ENCODE data around the gene DNAJB6. TPM values are rescaled to one million over a fixed set of nuclear protein-coding genes. Genes with fewer than 3 reads are reported as not detected.

Gene DNAJB6
- total RNA-seq, 1 experiment from 2014 or later, result 124 TPM

DNA sequence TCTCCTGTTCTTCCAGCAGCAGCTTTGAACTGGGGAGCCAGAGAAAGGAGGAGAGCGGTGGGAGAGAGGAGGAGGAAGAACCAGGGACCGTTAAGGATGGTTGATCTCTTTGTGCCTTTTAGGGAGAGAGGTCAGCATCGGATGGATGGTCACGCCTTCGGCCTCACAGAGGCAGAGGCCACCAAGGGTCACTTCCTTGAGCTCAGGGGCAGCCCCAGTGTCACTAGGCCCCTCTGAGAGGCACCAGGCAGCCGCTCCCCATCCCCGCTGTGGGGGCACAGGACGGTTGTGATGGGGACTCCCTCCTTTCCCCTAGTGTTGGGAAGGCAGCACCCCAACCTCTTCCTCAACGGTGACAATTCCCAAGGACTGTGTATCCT is 121.4 kb downstream of the DNAJB6 start:
- ChIA-PET POLR2A (no interaction called here), CTCF (no interaction called here)
- BruUV-seq (replicated peaks), result no TSS peak
- H3K9me3 Mint-ChIP-seq (ENCODE audit: unreplicated experiment), result no peaks in the 10 kb centered on the region
- no peaks in the 10 kb centered on the region for H3K4me1 Mint-ChIP-seq (ENCODE audit: insufficient read depth, unreplicated experiment)
- no peaks in the 10 kb centered on the region for H3K36me3 Mint-ChIP-seq (ENCODE audit: insufficient read depth, unreplicated experiment)
- TF ChIP-seq, protein P1, sequence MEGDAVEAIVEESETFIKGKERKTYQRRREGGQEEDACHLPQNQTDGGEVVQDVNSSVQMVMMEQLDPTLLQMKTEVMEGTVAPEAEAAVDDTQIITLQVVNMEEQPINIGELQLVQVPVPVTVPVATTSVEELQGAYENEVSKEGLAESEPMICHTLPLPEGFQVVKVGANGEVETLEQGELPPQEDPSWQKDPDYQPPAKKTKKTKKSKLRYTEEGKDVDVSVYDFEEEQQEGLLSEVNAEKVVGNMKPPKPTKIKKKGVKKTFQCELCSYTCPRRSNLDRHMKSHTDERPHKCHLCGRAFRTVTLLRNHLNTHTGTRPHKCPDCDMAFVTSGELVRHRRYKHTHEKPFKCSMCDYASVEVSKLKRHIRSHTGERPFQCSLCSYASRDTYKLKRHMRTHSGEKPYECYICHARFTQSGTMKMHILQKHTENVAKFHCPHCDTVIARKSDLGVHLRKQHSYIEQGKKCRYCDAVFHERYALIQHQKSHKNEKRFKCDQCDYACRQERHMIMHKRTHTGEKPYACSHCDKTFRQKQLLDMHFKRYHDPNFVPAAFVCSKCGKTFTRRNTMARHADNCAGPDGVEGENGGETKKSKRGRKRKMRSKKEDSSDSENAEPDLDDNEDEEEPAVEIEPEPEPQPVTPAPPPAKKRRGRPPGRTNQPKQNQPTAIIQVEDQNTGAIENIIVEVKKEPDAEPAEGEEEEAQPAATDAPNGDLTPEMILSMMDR (IDR thresholded peaks at IDR 0.05; ENCODE audit: unreplicated experiment), result no peak
- DNase-seq (ENCODE audit: unreplicated experiment), result no peak
- H3K4me3 Mint-ChIP-seq (ENCODE audit: unreplicated experiment), result no peak overlapping the region
- H3K27me3 Mint-ChIP-seq (ENCODE audit: insufficient read depth, unreplicated experiment), result peaks cover 29% of the 10 kb centered on the region
- intact Hi-C loops (cut with micrococcal nuclease), result no loop called here
- H3K27ac Mint-ChIP-seq (ENCODE audit: low read depth, unreplicated experiment), result no peak overlapping the region

DNA sequence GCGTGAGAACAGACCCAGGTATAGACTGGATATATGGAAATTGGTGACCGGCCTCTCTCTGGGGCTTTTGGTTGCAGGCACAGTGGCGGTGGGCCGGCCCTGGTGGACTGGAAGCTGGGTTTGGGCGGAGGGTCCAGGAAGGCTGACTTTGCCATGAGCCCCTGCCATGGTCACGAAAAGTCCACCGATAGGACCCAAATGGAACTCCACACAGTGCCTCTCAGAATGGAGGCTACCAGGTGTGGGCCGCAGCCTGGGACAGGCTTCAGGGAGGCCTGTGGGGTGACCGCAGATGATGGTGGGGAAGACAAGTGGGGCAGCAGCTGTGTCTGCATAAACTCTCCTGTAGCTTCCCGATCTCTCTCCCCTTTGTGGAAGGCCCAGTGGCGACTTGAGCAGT is 123.2 kb downstream of the DNAJB6 start:
- H3K27ac Mint-ChIP-seq (ENCODE audit: low read depth, unreplicated experiment), result no peak overlapping the region
- peaks cover 36% of the 10 kb centered on the region for H3K27me3 Mint-ChIP-seq (ENCODE audit: insufficient read depth, unreplicated experiment)
- ChIA-PET CTCF (no interaction called here), POLR2A (no interaction called here)
- no peaks in the 10 kb centered on the region for H3K36me3 Mint-ChIP-seq (ENCODE audit: insufficient read depth, unreplicated experiment)
- H3K9me3 Mint-ChIP-seq (ENCODE audit: unreplicated experiment), result no peaks in the 10 kb centered on the region
- H3K4me1 Mint-ChIP-seq (ENCODE audit: insufficient read depth, unreplicated experiment), result no peaks in the 10 kb centered on the region
- TF ChIP-seq, protein P1 (IDR thresholded peaks at IDR 0.05; ENCODE audit: unreplicated experiment), result no peak
- BruUV-seq (replicated peaks), result no TSS peak
- no peak overlapping the region for H3K4me3 Mint-ChIP-seq (ENCODE audit: unreplicated experiment)
- DNase-seq (ENCODE audit: unreplicated experiment), result no peak
- intact Hi-C loops (cut with micrococcal nuclease), result no loop called here

- H3K27me3 Mint-ChIP-seq (ENCODE audit: insufficient read depth, unreplicated experiment), result peaks cover 44% of the 10 kb centered on the region
- intact Hi-C loops (cut with micrococcal nuclease), result no loop called here
Measured at GRCh38 chr7:157460721-157461120, 123.9 kb downstream of the DNAJB6 start.

DNA sequence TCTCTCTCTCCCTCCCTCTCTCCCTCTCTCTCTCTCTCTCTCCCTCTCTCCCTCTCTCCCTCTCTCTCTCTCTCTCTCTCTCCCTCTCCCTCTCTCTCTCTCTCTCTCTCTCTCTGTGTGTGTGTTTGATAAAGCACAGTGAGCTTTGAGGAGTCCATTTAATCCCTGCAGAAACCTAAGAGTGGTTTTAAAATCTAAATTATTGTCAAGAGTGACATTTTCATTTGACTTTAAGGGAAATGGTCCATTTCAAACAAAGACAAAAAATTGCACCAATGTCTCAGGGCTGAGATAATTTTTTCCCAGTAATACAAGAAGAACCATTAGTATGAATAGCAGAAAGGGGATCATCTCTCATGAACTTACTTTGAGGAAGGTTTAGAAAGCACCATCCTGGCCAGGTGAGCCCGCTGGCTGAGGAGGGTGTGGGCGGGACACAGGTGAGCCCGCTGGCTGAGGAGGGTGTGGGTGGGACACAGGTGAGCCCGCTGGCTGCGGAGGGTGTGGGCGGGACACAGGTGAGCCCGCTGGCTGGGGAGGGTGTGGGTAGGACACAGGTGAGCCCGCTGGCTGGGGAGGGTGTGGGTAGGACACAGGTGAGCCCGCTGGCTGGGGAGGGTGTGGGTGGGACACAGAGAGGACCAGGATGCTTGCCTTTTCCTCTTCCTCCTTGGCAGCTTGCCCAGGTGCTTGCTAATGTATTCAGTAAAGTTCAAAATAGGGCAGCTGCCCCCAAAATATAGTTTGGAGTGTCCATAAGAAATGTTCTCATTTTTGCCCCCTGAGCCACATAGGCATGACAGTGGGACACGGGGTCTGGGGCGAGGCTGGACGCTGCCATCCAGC is 125.0 kb downstream of the DNAJB6 start:
- TF ChIP-seq, protein P1 (IDR thresholded peaks at IDR 0.05; ENCODE audit: unreplicated experiment), result no peak
- intact Hi-C loops (cut with micrococcal nuclease), result no loop called here
- H3K4me1 Mint-ChIP-seq (ENCODE audit: insufficient read depth, unreplicated experiment), result no peaks in the 10 kb centered on the region
- peaks cover 42% of the 10 kb centered on the region for H3K27me3 Mint-ChIP-seq (ENCODE audit: insufficient read depth, unreplicated experiment)
- H3K36me3 Mint-ChIP-seq (ENCODE audit: insufficient read depth, unreplicated experiment), result no peaks in the 10 kb centered on the region
- no peak for DNase-seq (ENCODE audit: unreplicated experiment)
- no TSS peak for BruUV-seq (replicated peaks)
- ChIA-PET POLR2A (no interaction called here), CTCF (no interaction called here)
- H3K27ac Mint-ChIP-seq (ENCODE audit: low read depth, unreplicated experiment), result no peak overlapping the region
- H3K9me3 Mint-ChIP-seq (ENCODE audit: unreplicated experiment), result no peaks in the 10 kb centered on the region
- no peak overlapping the region for H3K4me3 Mint-ChIP-seq (ENCODE audit: unreplicated experiment)

More at GRCh38 chr7:157460721-157461120, 123.9 kb downstream of the DNAJB6 start:
- Mint-ChIP-seq H3K4me3 (ENCODE audit: unreplicated experiment) (no peak overlapping the region), H3K4me1 (ENCODE audit: insufficient read depth, unreplicated experiment) (no peaks in the 10 kb centered on the region), H3K27ac (ENCODE audit: low read depth, unreplicated experiment) (no peak overlapping the region), H3K36me3 (ENCODE audit: insufficient read depth, unreplicated experiment) (no peaks in the 10 kb centered on the region), H3K9me3 (ENCODE audit: unreplicated experiment) (no peaks in the 10 kb centered on the region)
- CTCF ChIA-PET, result no interaction called here
- DNase-seq (ENCODE audit: unreplicated experiment), result no peak
- BruUV-seq (replicated peaks), result no TSS peak
- POLR2A ChIA-PET, result no interaction called here
- TF ChIP-seq, protein P1 (IDR thresholded peaks at IDR 0.05; ENCODE audit: unreplicated experiment), result no peak

All from MCF 10A (cell line).